Measurements from ENCODE around the gene CDC42BPB.

The CDC42BPB gene

GRCh38 chr14:102949801-102950451 is 107.4 kb downstream of the CDC42BPB start:
- Histone ChIP-seq H3K27ac (ENCODE audit: low read depth, low read length) (peak overlapping the region; percentile 87), H3K36me3 (ENCODE audit: control insufficient read depth, low read length) (no peaks in the 10 kb centered on the region), H3K4me2 (ENCODE audit: low read length) (peak overlapping the region; percentile 71), H3K79me2 (ENCODE audit: control insufficient read depth, low read length) (no peaks in the 10 kb centered on the region), H4K20me1 (ENCODE audit: control insufficient read depth, insufficient read depth, low read depth, low read length) (no peaks in the 10 kb centered on the region), H3F3A (ENCODE audit: control insufficient read depth, insufficient read depth) (peaks cover 4% of the 10 kb centered on the region; the same call in 1 of the 2 replicates), H3K4me1 (ENCODE audit: control insufficient read depth, low read length) (peaks cover 40% of the 10 kb centered on the region), H3K9me3 (ENCODE audit: control insufficient read depth, insufficient read depth, low read length) (no peaks in the 10 kb centered on the region), H3K4me3 (ENCODE audit: low read length) (peak overlapping the region; percentile 67; the same call in 1 of the 2 replicates), H3K9me2 (replicated peaks; ENCODE audit: control insufficient read depth, low read length) (no peaks in the 10 kb centered on the region), H3K27me3 (ENCODE audit: control insufficient read depth, low read length) (no peaks in the 10 kb centered on the region)
- TF ChIP-seq CTCF (IDR thresholded peaks at IDR 0.05; ENCODE audit: low read depth, low read length, poor library complexity, severe bottlenecking) (no peak), EZH2phosphoT487 (IDR thresholded peaks at IDR 0.05; ENCODE audit: borderline replicate concordance, low read length) (no peak)

GRCh38 chr14:102949062-102949800 is 108.1 kb downstream of the CDC42BPB start:
- no peaks in the 10 kb centered on the region for H4K20me1 ChIP-seq (ENCODE audit: control insufficient read depth, insufficient read depth, low read depth, low read length)
- H3K4me3 ChIP-seq (ENCODE audit: low read length), result peak overlapping the region; percentile 67
- H3K79me2 ChIP-seq (ENCODE audit: control insufficient read depth, low read length), result no peaks in the 10 kb centered on the region
- no peaks in the 10 kb centered on the region for H3K9me3 ChIP-seq (ENCODE audit: control insufficient read depth, insufficient read depth, low read length)
- H3K27ac ChIP-seq (ENCODE audit: low read depth, low read length), result peak overlapping the region; percentile 87
- no peaks in the 10 kb centered on the region for H3K27me3 ChIP-seq (ENCODE audit: control insufficient read depth, low read length)
- H3K36me3 ChIP-seq (ENCODE audit: control insufficient read depth, low read length), result no peaks in the 10 kb centered on the region
- peaks cover 4% of the 10 kb centered on the region; the same call in 1 of the 2 replicates for H3F3A ChIP-seq (ENCODE audit: control insufficient read depth, insufficient read depth)
- peaks cover 40% of the 10 kb centered on the region for H3K4me1 ChIP-seq (ENCODE audit: control insufficient read depth, low read length)
- H3K9me2 ChIP-seq (replicated peaks; ENCODE audit: control insufficient read depth, low read length), result no peaks in the 10 kb centered on the region
- TF ChIP-seq CTCF (IDR thresholded peaks at IDR 0.05; ENCODE audit: low read depth, low read length, poor library complexity, severe bottlenecking), result no peak
- no peak for TF ChIP-seq EZH2phosphoT487 (IDR thresholded peaks at IDR 0.05; ENCODE audit: borderline replicate concordance, low read length)
- peak overlapping the region; percentile 71 for H3K4me2 ChIP-seq (ENCODE audit: low read length)

- H3K9me3 ChIP-seq (ENCODE audit: control insufficient read depth, insufficient read depth, low read length), result no peaks in the 10 kb centered on the region
- peak overlapping the region; percentile 71 for H3K4me2 ChIP-seq (ENCODE audit: low read length)
- H3K4me1 ChIP-seq (ENCODE audit: control insufficient read depth, low read length), result peaks cover 40% of the 10 kb centered on the region
- H3K9me2 ChIP-seq (replicated peaks; ENCODE audit: control insufficient read depth, low read length), result no peaks in the 10 kb centered on the region
- H3F3A ChIP-seq (ENCODE audit: control insufficient read depth, insufficient read depth), result peaks cover 4% of the 10 kb centered on the region; the same call in 1 of the 2 replicates
- no peaks in the 10 kb centered on the region for H4K20me1 ChIP-seq (ENCODE audit: control insufficient read depth, insufficient read depth, low read depth, low read length)
- no peaks in the 10 kb centered on the region for H3K27me3 ChIP-seq (ENCODE audit: control insufficient read depth, low read length)
- H3K79me2 ChIP-seq (ENCODE audit: control insufficient read depth, low read length), result no peaks in the 10 kb centered on the region
- peak overlapping the region; percentile 87 for H3K27ac ChIP-seq (ENCODE audit: low read depth, low read length)
- H3K4me3 ChIP-seq (ENCODE audit: low read length), result peak overlapping the region; percentile 67
- TF ChIP-seq EZH2phosphoT487 (IDR thresholded peaks at IDR 0.05; ENCODE audit: borderline replicate concordance, low read length) (no peak), CTCF (IDR thresholded peaks at IDR 0.05; ENCODE audit: low read depth, low read length, poor library complexity, severe bottlenecking) (no peak)
- H3K36me3 ChIP-seq (ENCODE audit: control insufficient read depth, low read length), result no peaks in the 10 kb centered on the region
These were observed 108.7 kb downstream of the CDC42BPB start for GRCh38 chr14:102948698-102949061.

Measured in DOHH2 (cell line).